B cell (primary cell): ENCODE data around the gene EIF4G1.

ENCODE experiments used
- CTCF ChIP-seq: fragments of 200-600 bp; IDR thresholded peaks from one replicate; pipeline ENCODE4 v1.8.0; 2022; ENCODE audit warnings: antibody characterized with exemption, mild to moderate bottlenecking
- EZH2 ChIP-seq: IDR thresholded peaks from 2 replicates; pipeline ENCODE4 v1.6.1; 2012; ENCODE audit warnings: borderline replicate concordance, low read depth, mild to moderate bottlenecking, moderate library complexity, low read length; ENCODE audit not compliant: insufficient read depth, poor library complexity, severe bottlenecking

GRCh38 chr3:184384342-184384741 is 69.9 kb downstream of the EIF4G1 start:
- no peak for TF ChIP-seq EZH2
- no peak for TF ChIP-seq CTCF
